GM18526 (cell line): ENCODE data around the gene GTF2H2C_2.
"Not testable (repeated sequence)": the region's sequence is repeated elsewhere in the genome, so short reads cannot be mapped to it uniquely, and the experiment has no call there.

Experiments
- POLR2A ChIP-seq: IDR thresholded peaks from 3 replicates; pipeline ENCODE4 v1.6.1; 2011; ENCODE audit not compliant: insufficient read length; ENCODE audit errors: extremely low read depth

Gene GTF2H2C_2

GRCh38 chr5:70415117-70415516, at the start of gene GTF2H2C_2:
TSS of gene GTF2H2C_2 (plus strand) at chr5:70415368.
- not testable (repeated sequence) for TF ChIP-seq POLR2A

GRCh38 chr5:70400984-70401686, 14.0 kb upstream of the GTF2H2C_2 start:
- TF ChIP-seq POLR2A: peak; percentile 13
